Measurements from ENCODE around the gene PPP2R3B.
"Not testable (repeated sequence)": the region's sequence is repeated elsewhere in the genome, so short reads cannot be mapped to it uniquely, and the experiment has no call there.

GRCh38 chrX:415498-415897 lies 28.8 kb upstream of the PPP2R3B start:
- TF ChIP-seq, protein P1, sequence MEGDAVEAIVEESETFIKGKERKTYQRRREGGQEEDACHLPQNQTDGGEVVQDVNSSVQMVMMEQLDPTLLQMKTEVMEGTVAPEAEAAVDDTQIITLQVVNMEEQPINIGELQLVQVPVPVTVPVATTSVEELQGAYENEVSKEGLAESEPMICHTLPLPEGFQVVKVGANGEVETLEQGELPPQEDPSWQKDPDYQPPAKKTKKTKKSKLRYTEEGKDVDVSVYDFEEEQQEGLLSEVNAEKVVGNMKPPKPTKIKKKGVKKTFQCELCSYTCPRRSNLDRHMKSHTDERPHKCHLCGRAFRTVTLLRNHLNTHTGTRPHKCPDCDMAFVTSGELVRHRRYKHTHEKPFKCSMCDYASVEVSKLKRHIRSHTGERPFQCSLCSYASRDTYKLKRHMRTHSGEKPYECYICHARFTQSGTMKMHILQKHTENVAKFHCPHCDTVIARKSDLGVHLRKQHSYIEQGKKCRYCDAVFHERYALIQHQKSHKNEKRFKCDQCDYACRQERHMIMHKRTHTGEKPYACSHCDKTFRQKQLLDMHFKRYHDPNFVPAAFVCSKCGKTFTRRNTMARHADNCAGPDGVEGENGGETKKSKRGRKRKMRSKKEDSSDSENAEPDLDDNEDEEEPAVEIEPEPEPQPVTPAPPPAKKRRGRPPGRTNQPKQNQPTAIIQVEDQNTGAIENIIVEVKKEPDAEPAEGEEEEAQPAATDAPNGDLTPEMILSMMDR (IDR thresholded peaks at IDR 0.05) = not testable (repeated sequence)
- TF ChIP-seq POLR2A (IDR thresholded peaks at IDR 0.05) = not testable (repeated sequence)

All from Peyer's patch (tissue), 4 donors.